Transverse colon (tissue), 4 donors: ENCODE measurements around the gene SMAD9. TPM values are rescaled to one million over a fixed set of nuclear protein-coding genes. Genes with fewer than 3 reads are reported as not detected.

Experiments
- DNase-seq: peaks from one replicate; pipeline ENCODE4 v3.0.0-alpha.2; 2019
- H3K27ac ChIP-seq, 4 donors: fragments of 200-600 bp; sonication (generic); 2 replicates each; pipeline ENCODE4 v1.5.1; 2016 to 2018; ENCODE audit warnings: inconsistent platforms in 4 of 4
- H3K27me3 ChIP-seq: fragments of 200-600 bp; sonication (generic); 2 replicates; pipeline ENCODE4 v1.5.1; 2017; ENCODE audit warnings: inconsistent platforms
- H3K36me3 ChIP-seq, 4 donors: fragments of 200-600 bp; sonication (generic); 2 replicates each; pipeline ENCODE4 v1.5.1; 2017 to 2019; ENCODE audit warnings: inconsistent platforms in 4 of 4
- H3K4me1 ChIP-seq, 4 donors: fragments of 200-600 bp; sonication (generic); 2 replicates each; pipeline ENCODE4 v1.5.1; 2017 to 2020; ENCODE audit warnings: inconsistent platforms in 4 of 4
- H3K4me3 ChIP-seq, 4 donors: fragments of 200-600 bp; sonication (generic); 1 replicate in 1 of 4; 2 replicates in 3 of 4; pipeline versions ENCODE4 v1.5.1 to v1.6.1; 2017 to 2019; ENCODE audit warnings: inconsistent platforms in 4 of 4
- H3K9me3 ChIP-seq, 2 donors: fragments of 200-600 bp; sonication (generic); 2 replicates each; pipeline ENCODE4 v1.5.1; 2017 to 2019; ENCODE audit warnings: inconsistent platforms in 2 of 2
- CTCF ChIP-seq, 5 experiments: fragments of 200-600 bp in 3 of 5; fragments of 450-650 bp in 2 of 5; sonication (generic) in 3 of 5; IDR thresholded peaks; 1 replicate in 2 of 5; 2 replicates in 3 of 5; pipeline ENCODE4 v1.5.1; 2016 to 2017; ENCODE audit warnings: antibody characterized with exemption in 5 of 5, inconsistent platforms in 3 of 5, mild to moderate bottlenecking in 2 of 5, moderate library complexity in 1 of 5
- EP300 ChIP-seq: sonication (generic); formaldehyde crosslinking; IDR thresholded peaks from one replicate; pipeline ENCODE4 v1.6.1; 2017; ENCODE audit warnings: antibody characterized with exemption, low read depth
- POLR2A ChIP-seq: fragments of 450-650 bp; IDR thresholded peaks from one replicate; pipeline ENCODE4 v1.6.1; 2016; ENCODE audit warnings: antibody characterized with exemption, mild to moderate bottlenecking, moderate library complexity
- POLR2AphosphoS5 ChIP-seq, 3 donors: sonication (generic); formaldehyde crosslinking; IDR thresholded peaks; one replicate each; pipeline ENCODE4 v1.6.1; 2016; ENCODE audit warnings: antibody characterized with exemption in 3 of 3
- WGBS, 2 donors: methylation state at CpG; one replicate each; pipeline ENCODE4 v1.1.5; 2018; ENCODE audit warnings: low coverage in 1 of 2; 5-methylcytosine and 5-hydroxymethylcytosine counted together
- in situ Hi-C, 4 donors: fragments of 200-750 bp; cut with MboI; loops; one replicate each; pipeline versions ENCODE4 v1.15.0 to v1.15.1; 2017; ENCODE audit warnings: low sequenced_read_pairs in 3 of 4, low pct_ligation_motif_present in 1 of 4, low pct_unique_long_range_greater_than_20kb in 1 of 4
- intact Hi-C: fragments of 100-400 bp; cut with DNase I; formaldehyde crosslinking; loops from one replicate; pipeline ENCODE4 v1.15.1; 2023; ENCODE audit warnings: low total_unique reads
- total RNA-seq, 4 donors: library from RNA; depleted of rRNA; stranded (reverse); fragments of >200 nt; gene quantifications; one replicate each; pipeline ENCODE4 v1.1.0, GENCODE V29; 2016

SMAD9 gene
- total RNA-seq, 4 donors from 2014 or later, result 4.0 to 19.8 (median 9.8) TPM

- no peak for DNase-seq
- TF ChIP-seq EP300 (no peak), POLR2A (no peak)
- in situ Hi-C loops, result no loop called here
- no peak overlapping the region for H3K4me3 ChIP-seq
- no peaks in the 10 kb centered on the region for H3K36me3 ChIP-seq
- H3K9me3 ChIP-seq, result no peaks in the 10 kb centered on the region
- H3K4me1 ChIP-seq, result peaks cover 0 to 17% (median 7%) of the 10 kb centered on the region in 4 donors
- H3K27me3 ChIP-seq, result no peaks in the 10 kb centered on the region
- intact Hi-C loops, result no loop called here
- no peak overlapping the region for H3K27ac ChIP-seq
- 52 to 60% methylated on average over 4 of the region's 4 CpGs for WGBS, 2 donors
Measured at GRCh38 chr13:36875431-36875830, 44.6 kb downstream of the SMAD9 start.

DNA sequence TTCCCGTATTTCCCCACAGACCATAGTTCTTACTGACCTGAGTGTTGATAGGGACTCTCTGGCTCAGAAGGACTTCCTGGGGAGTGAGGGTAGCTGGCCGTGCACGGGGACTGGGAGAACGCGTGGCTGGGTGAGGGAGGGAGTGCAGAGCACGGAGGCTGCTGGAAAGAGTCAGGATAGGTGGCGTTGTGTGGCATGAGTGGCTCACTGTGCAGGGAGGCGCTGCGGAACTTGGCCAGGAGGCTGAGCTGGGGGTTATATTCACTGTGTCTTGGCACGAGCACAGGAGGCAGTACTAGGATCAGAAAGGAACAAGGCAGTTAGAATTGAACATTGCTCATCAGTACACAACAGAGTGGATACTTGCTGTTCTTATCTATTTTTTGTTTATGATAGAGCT lies 47.4 kb downstream of the SMAD9 start:
- H3K9me3 ChIP-seq, result no peaks in the 10 kb centered on the region
- peaks cover 0 to 19% (median 13%) of the 10 kb centered on the region in 4 donors for H3K4me1 ChIP-seq
- WGBS, 2 donors, result 74 to 79% methylated on average over 9 to 10 of the region's 10 CpGs
- no peaks in the 10 kb centered on the region for H3K36me3 ChIP-seq
- H3K4me3 ChIP-seq, result no peak overlapping the region
- no peak overlapping the region for H3K27ac ChIP-seq
- in situ Hi-C loops (loop anchor here in 1 of 4 donors (25.0 kb wide), 1 partner anchor 115 kb away; the partner anchor contains the start of gene ALG5), intact Hi-C loops (no loop called here)
- no peak for TF ChIP-seq CTCF (IDR thresholded peaks at IDR 0.05)
- no peak for TF ChIP-seq POLR2AphosphoS5 (IDR thresholded peaks at IDR 0.05)
- TF ChIP-seq EP300, result no peak
- TF ChIP-seq POLR2A, result no peak
- no peaks in the 10 kb centered on the region for H3K27me3 ChIP-seq
- DNase-seq, result peak; percentile 26

- WGBS, 2 donors, result 77 to 83% methylated on average over 1 of the region's 1 CpG
- H3K4me3 ChIP-seq, result no peak overlapping the region
- peaks cover 0 to 19% (median 13%) of the 10 kb centered on the region in 4 donors for H3K4me1 ChIP-seq
- intact Hi-C loops (no loop called here), in situ Hi-C loops (loop anchor here in 1 of 4 donors (25.0 kb wide), 1 partner anchor 117 kb away; the partner anchor contains the start of gene ALG5)
- DNase-seq, result no peak
- peak overlapping the region in 2 of 4 donors; percentile 31 to 45 for H3K27ac ChIP-seq
- no peaks in the 10 kb centered on the region for H3K27me3 ChIP-seq
- no peaks in the 10 kb centered on the region for H3K36me3 ChIP-seq
- TF ChIP-seq POLR2A, result no peak
- no peak for TF ChIP-seq EP300
- no peak for TF ChIP-seq CTCF (IDR thresholded peaks at IDR 0.05)
- TF ChIP-seq POLR2AphosphoS5 (IDR thresholded peaks at IDR 0.05), result no peak
- H3K9me3 ChIP-seq, result no peaks in the 10 kb centered on the region
Measured at GRCh38 chr13:36870050-36870692, 49.9 kb downstream of the SMAD9 start.

DNA sequence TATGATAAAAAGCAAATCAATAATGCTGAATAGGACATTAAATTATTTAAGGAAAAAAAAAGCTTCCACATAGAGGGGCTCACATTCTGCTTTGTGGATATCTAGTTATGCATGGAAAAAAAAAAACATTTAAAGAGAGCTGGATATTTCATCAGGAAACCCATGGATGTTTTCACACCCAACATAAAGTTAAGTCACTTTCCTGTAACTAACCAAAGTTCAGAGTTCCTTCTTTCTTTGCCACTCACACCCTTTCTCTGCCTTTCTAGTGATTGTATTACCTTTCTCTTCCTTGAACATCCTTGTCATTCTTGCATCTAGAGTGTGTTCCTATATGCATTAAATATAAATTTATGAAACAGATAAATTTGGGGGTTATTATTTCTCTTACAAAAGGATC lies 53.8 kb downstream of the SMAD9 start:
- TF ChIP-seq EP300 (no peak), POLR2A (no peak), POLR2AphosphoS5 (IDR thresholded peaks at IDR 0.05) (no peak), CTCF (IDR thresholded peaks at IDR 0.05) (no peak)
- in situ Hi-C loops, result loop anchor here in 2 of 4 donors (10.0 to 25.0 kb wide), 2 partner anchors 109 to 121 kb away; partner anchors contain the start of gene ALG5 (in 1 of the 2)
- intact Hi-C loops, result no loop called here

More for the DNA sequence above, 53.8 kb downstream of the SMAD9 start:
- peaks cover 0 to 13% (median 11%) of the 10 kb centered on the region in 4 donors for H3K4me1 ChIP-seq
- no peak for DNase-seq
- H3K27ac ChIP-seq, result no peak overlapping the region
- no peaks in the 10 kb centered on the region for H3K27me3 ChIP-seq
- H3K36me3 ChIP-seq, result no peaks in the 10 kb centered on the region
- no peaks in the 10 kb centered on the region for H3K9me3 ChIP-seq
- no peak overlapping the region for H3K4me3 ChIP-seq
